Measurements from ENCODE around the gene ASPDH.

Gene ASPDH

GRCh38 chr19:50513746-50514345 lies at the start of gene ASPDH:
Gene ASPDH (minus strand): TSS chr19:50513913. CDS start chr19:50513823, 90 bp downstream.
- TF ChIP-seq EZH2phosphoT487 (IDR thresholded peaks at IDR 0.05; ENCODE audit: low read depth) (no peak), CTCF (IDR thresholded peaks at IDR 0.05; ENCODE audit: low read depth, low read length) (no peak)
- Histone ChIP-seq H3K4me1 (ENCODE audit: low read length) (peaks cover 10% of the 10 kb centered on the region), H3K9me3 (ENCODE audit: insufficient read depth, low read length) (no peaks in the 10 kb centered on the region), H3K79me2 (ENCODE audit: low read length) (no peaks in the 10 kb centered on the region; the same call in 1 of the 2 replicates), H3K4me3 (ENCODE audit: low read length) (no peak within 1 kb of the TSS), H2AFZ (ENCODE audit: low read depth, low read length) (no peak within 1 kb of the TSS), H4K20me1 (ENCODE audit: insufficient read depth, low read length) (no peaks in the 10 kb centered on the region), H3K36me3 (replicated peaks; ENCODE audit: low read depth, low read length) (no peaks in the 10 kb centered on the region), H3K4me2 (ENCODE audit: low read length) (no peak within 1 kb of the TSS), H3K9ac (ENCODE audit: low read length) (no peak within 1 kb of the TSS), H3K27me3 (ENCODE audit: low read depth, low read length) (no peaks in the 10 kb centered on the region), H3K27ac (ENCODE audit: low read length) (no peak within 1 kb of the TSS)

- H3K27ac ChIP-seq (ENCODE audit: low read length) = no peak overlapping the region
- H3K27me3 ChIP-seq (ENCODE audit: low read depth, low read length) = peaks cover 22% of the 10 kb centered on the region
- H3K36me3 ChIP-seq (replicated peaks; ENCODE audit: low read depth, low read length) = no peaks in the 10 kb centered on the region
- no peak overlapping the region for H3K9ac ChIP-seq (ENCODE audit: low read length)
- no peaks in the 10 kb centered on the region for H3K79me2 ChIP-seq (ENCODE audit: low read length)
- no peak overlapping the region for H3K4me3 ChIP-seq (ENCODE audit: low read length)
- H3K4me1 ChIP-seq (ENCODE audit: low read length) = peaks cover 32% of the 10 kb centered on the region
- H4K20me1 ChIP-seq (ENCODE audit: insufficient read depth, low read length) = no peaks in the 10 kb centered on the region
- TF ChIP-seq EZH2phosphoT487 (IDR thresholded peaks at IDR 0.05; ENCODE audit: low read depth) (no peak), CTCF (IDR thresholded peaks at IDR 0.05; ENCODE audit: low read depth, low read length) (no peak)
- H3K4me2 ChIP-seq (ENCODE audit: low read length) = no peak overlapping the region
- H2AFZ ChIP-seq (ENCODE audit: low read depth, low read length) = no peak overlapping the region
- no peaks in the 10 kb centered on the region for H3K9me3 ChIP-seq (ENCODE audit: insufficient read depth, low read length)
Measured at GRCh38 chr19:50562996-50563395, 49.3 kb upstream of the ASPDH start.

GRCh38 chr19:50562329-50562728 lies 48.6 kb upstream of the ASPDH start:
- Histone ChIP-seq H3K27ac (ENCODE audit: low read length) (no peak overlapping the region), H2AFZ (ENCODE audit: low read depth, low read length) (no peak overlapping the region), H4K20me1 (ENCODE audit: insufficient read depth, low read length) (no peaks in the 10 kb centered on the region), H3K4me3 (ENCODE audit: low read length) (no peak overlapping the region), H3K79me2 (ENCODE audit: low read length) (no peaks in the 10 kb centered on the region), H3K27me3 (ENCODE audit: low read depth, low read length) (peaks cover 22% of the 10 kb centered on the region), H3K4me1 (ENCODE audit: low read length) (peaks cover 31% of the 10 kb centered on the region), H3K9me3 (ENCODE audit: insufficient read depth, low read length) (no peaks in the 10 kb centered on the region), H3K36me3 (replicated peaks; ENCODE audit: low read depth, low read length) (no peaks in the 10 kb centered on the region), H3K4me2 (ENCODE audit: low read length) (no peak overlapping the region), H3K9ac (ENCODE audit: low read length) (no peak overlapping the region)
- TF ChIP-seq CTCF (IDR thresholded peaks at IDR 0.05; ENCODE audit: low read depth, low read length) = no peak

DNA sequence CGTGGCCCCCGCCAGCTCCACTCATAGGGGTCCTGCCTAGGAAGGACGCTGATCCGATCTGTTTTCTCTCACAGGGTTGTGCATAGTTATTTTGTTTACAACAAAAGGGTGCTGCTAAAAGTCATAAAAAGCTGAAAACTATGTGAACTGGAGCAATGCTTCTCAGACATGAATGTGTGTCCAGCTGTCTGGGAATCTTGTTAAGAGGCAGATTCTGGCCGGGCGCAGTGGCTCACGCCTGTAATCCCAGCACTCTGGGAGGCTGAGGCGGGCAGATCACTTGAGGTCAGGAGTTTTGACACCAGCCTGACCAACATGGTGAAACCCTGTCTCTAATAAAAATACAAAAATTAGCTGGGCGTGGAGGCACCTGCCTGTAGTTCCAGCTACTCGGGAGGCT lies 45.9 kb upstream of the ASPDH start:
- no peak overlapping the region for H3K4me3 ChIP-seq (ENCODE audit: low read length)
- peaks cover 21% of the 10 kb centered on the region for H3K27me3 ChIP-seq (ENCODE audit: low read depth, low read length)
- no peak overlapping the region for H3K27ac ChIP-seq (ENCODE audit: low read length)
- no peak overlapping the region for H3K4me2 ChIP-seq (ENCODE audit: low read length)
- H3K79me2 ChIP-seq (ENCODE audit: low read length) = no peaks in the 10 kb centered on the region
- H4K20me1 ChIP-seq (ENCODE audit: insufficient read depth, low read length) = no peaks in the 10 kb centered on the region
- H3K4me1 ChIP-seq (ENCODE audit: low read length) = peaks cover 15% of the 10 kb centered on the region
- no peak overlapping the region for H3K9ac ChIP-seq (ENCODE audit: low read length)
- no peaks in the 10 kb centered on the region for H3K9me3 ChIP-seq (ENCODE audit: insufficient read depth, low read length)
- no peaks in the 10 kb centered on the region for H3K36me3 ChIP-seq (replicated peaks; ENCODE audit: low read depth, low read length)
- TF ChIP-seq EZH2phosphoT487 (IDR thresholded peaks at IDR 0.05; ENCODE audit: low read depth) = no peak
- TF ChIP-seq CTCF (IDR thresholded peaks at IDR 0.05; ENCODE audit: low read depth, low read length) = no peak
- H2AFZ ChIP-seq (ENCODE audit: low read depth, low read length) = no peak overlapping the region

Data from OCI-LY3 (cell line).